ENCODE measurements around the gene ERBB4. TPM values are rescaled to one million over a fixed set of nuclear protein-coding genes. Genes with fewer than 3 reads are reported as not detected.
"Not testable (repeated sequence)": the region's sequence is repeated elsewhere in the genome, so short reads cannot be mapped to it uniquely, and the experiment has no call there.

ERBB4 gene
- total RNA-seq, 2 experiments from 2014 or later = not detected

DNA sequence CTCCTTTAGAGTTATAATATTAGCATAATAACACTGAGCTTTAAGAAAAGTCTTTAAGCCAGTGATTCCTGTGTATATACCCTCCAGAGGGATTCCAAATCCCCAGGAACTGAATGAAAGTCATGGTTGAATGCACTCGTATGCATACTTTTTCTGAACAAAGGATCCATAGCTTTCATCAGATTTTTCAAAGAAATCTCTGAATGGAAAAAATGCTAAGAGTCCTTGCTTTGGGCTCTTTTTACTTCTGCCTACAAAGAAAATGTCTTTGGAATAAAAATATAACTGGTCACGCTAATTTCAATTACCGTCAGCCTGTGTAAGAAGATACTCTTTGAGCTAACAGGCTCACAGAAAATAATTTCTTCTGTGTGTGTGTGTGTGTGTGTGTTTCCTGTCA, 939.5 kb downstream of the ERBB4 start:
- Mint-ChIP-seq H3K36me3 (ENCODE audit: low read depth) (no peaks in the 10 kb centered on the region), H3K27me3 (no peaks in the 10 kb centered on the region), H3K4me1 (ENCODE audit: low read depth) (no peaks in the 10 kb centered on the region), H3K27ac (no peak overlapping the region), H3K4me3 (no peak overlapping the region), H3K9me3 (no peaks in the 10 kb centered on the region)
- no peaks in the 10 kb centered on the region for H3K36me3 ChIP-seq (ENCODE audit: insufficient read depth, low read length)
- TF ChIP-seq, protein P1, sequence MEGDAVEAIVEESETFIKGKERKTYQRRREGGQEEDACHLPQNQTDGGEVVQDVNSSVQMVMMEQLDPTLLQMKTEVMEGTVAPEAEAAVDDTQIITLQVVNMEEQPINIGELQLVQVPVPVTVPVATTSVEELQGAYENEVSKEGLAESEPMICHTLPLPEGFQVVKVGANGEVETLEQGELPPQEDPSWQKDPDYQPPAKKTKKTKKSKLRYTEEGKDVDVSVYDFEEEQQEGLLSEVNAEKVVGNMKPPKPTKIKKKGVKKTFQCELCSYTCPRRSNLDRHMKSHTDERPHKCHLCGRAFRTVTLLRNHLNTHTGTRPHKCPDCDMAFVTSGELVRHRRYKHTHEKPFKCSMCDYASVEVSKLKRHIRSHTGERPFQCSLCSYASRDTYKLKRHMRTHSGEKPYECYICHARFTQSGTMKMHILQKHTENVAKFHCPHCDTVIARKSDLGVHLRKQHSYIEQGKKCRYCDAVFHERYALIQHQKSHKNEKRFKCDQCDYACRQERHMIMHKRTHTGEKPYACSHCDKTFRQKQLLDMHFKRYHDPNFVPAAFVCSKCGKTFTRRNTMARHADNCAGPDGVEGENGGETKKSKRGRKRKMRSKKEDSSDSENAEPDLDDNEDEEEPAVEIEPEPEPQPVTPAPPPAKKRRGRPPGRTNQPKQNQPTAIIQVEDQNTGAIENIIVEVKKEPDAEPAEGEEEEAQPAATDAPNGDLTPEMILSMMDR (IDR thresholded peaks at IDR 0.05) = no peak
- ATAC-seq (ENCODE audit: poor library complexity) (no peak), DNase-seq (no peak)
- intact Hi-C loops (cut with DNase I, micrococcal nuclease) = no loop called here
- no peaks in the 10 kb centered on the region for H3K4me1 ChIP-seq (ENCODE audit: insufficient read depth, low read length)
- H3K27ac ChIP-seq (ENCODE audit: low read depth in 1 of 2, low read length in 2 of 2) = no peak overlapping the region
- no peaks in the 10 kb centered on the region for H3K9me3 ChIP-seq (ENCODE audit: control insufficient read depth in 1 of 2, insufficient read depth in 1 of 2, low read length in 2 of 2)
- no peak overlapping the region for H3K4me3 ChIP-seq (ENCODE audit: low read length)
- CTCF ChIA-PET = no interaction called here
- POLR2A ChIA-PET = no interaction called here
- no peaks in the 10 kb centered on the region for H3K27me3 ChIP-seq (ENCODE audit: control insufficient read depth in 1 of 2, insufficient read depth in 2 of 2, low read length in 2 of 2)

DNA sequence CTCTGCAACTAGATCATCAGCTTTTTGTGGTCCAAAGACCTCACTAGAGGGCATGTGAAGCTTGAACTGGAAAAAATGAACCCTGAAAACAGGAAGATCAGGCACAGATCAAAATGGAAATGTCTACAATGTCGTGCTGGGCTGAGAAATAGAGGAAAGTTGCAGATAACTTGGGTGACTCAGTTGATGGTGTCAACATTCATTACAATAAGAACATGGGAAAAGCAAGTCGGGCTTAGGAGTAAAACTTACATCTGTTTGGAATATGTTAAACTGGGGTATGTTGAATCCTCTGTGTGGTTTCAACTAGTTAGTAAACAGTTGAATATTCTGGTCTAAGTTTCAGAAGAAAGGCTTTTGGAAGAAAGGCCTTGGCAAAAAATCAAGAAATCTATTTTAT, 940.4 kb downstream of the ERBB4 start:
- ChIA-PET CTCF (no interaction called here), POLR2A (no interaction called here)
- Histone ChIP-seq H3K4me3 (ENCODE audit: low read length) (no peak overlapping the region), H3K4me1 (ENCODE audit: insufficient read depth, low read length) (no peaks in the 10 kb centered on the region), H3K27me3 (ENCODE audit: control insufficient read depth in 1 of 2, insufficient read depth in 2 of 2, low read length in 2 of 2) (no peaks in the 10 kb centered on the region), H3K36me3 (ENCODE audit: insufficient read depth, low read length) (no peaks in the 10 kb centered on the region), H3K27ac (ENCODE audit: low read depth in 1 of 2, low read length in 2 of 2) (no peak overlapping the region), H3K9me3 (ENCODE audit: control insufficient read depth in 1 of 2, insufficient read depth in 1 of 2, low read length in 2 of 2) (no peaks in the 10 kb centered on the region)
- H3K27ac Mint-ChIP-seq = no peak overlapping the region
- no peaks in the 10 kb centered on the region for H3K36me3 Mint-ChIP-seq (ENCODE audit: low read depth)
- intact Hi-C loops (cut with DNase I, micrococcal nuclease) = no loop called here
- H3K4me1 Mint-ChIP-seq (ENCODE audit: low read depth) = no peaks in the 10 kb centered on the region
- no peaks in the 10 kb centered on the region for H3K27me3 Mint-ChIP-seq
- ATAC-seq (ENCODE audit: poor library complexity) (no peak), DNase-seq (no peak)
- H3K4me3 Mint-ChIP-seq = no peak overlapping the region
- TF ChIP-seq, protein P1 (IDR thresholded peaks at IDR 0.05) = no peak
- H3K9me3 Mint-ChIP-seq = no peaks in the 10 kb centered on the region

DNA sequence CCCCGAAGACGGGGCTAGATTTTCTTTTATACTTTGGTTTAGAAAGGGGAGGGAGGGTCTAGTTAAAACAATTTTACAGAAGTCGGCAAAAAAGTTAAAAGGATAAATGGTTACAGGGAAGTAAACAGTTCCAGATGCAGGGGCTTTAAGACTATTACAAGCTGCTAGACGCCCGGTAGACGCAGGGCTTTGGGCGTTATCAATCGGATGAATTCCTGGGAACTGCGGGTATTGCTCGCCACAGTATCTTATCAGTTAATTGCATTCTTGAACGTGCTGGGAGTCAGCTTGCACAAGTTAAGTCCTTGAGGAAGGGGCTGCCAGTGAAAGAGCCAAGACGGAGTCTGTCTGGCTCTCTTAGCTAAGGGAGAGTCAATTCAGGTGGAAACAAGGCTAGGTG, 946.6 kb downstream of the ERBB4 start:
- H3K4me3 Mint-ChIP-seq; H3K4me1 Mint-ChIP-seq (ENCODE audit: low read depth); POLR2A ChIA-PET; intact Hi-C loops (cut with DNase I, micrococcal nuclease); H3K27ac Mint-ChIP-seq; H3K4me1 ChIP-seq (ENCODE audit: insufficient read depth, low read length); H3K27me3 ChIP-seq (ENCODE audit: control insufficient read depth in 1 of 2, insufficient read depth in 2 of 2, low read length in 2 of 2); H3K4me3 ChIP-seq (ENCODE audit: low read length); H3K36me3 Mint-ChIP-seq (ENCODE audit: low read depth); DNase-seq; H3K27ac ChIP-seq (ENCODE audit: low read depth in 1 of 2, low read length in 2 of 2); H3K36me3 ChIP-seq (ENCODE audit: insufficient read depth, low read length); CTCF ChIA-PET; ATAC-seq (ENCODE audit: poor library complexity); H3K9me3 Mint-ChIP-seq; H3K9me3 ChIP-seq (ENCODE audit: control insufficient read depth in 1 of 2, insufficient read depth in 1 of 2, low read length in 2 of 2); H3K27me3 Mint-ChIP-seq: not testable (repeated sequence)

DNA sequence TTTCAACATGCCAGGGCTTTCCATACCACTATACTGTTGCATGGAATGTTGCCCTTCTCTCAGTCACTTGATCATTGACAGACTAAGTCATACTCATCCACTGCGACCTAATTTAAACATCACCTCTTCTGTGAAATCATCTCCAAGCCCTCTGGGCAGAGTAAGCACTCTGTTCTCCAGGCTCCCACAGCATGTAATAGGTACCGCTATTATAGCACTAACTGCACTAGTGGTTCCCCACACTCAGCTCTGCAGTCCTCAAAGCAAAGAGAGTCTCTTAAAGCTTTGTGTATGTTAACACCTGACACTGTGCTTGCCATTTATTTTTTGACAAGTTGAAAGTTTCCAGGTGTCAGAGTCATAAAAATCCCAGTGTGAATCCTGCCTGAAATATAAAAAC, 947.2 kb downstream of the ERBB4 start:
- Mint-ChIP-seq H3K27me3 (no peaks in the 10 kb centered on the region), H3K4me1 (ENCODE audit: low read depth) (no peaks in the 10 kb centered on the region)
- CTCF ChIA-PET = no interaction called here

More for the DNA sequence above, 947.2 kb downstream of the ERBB4 start:
- POLR2A ChIA-PET = no interaction called here
- TF ChIP-seq, protein P1 (IDR thresholded peaks at IDR 0.05) = no peak
- H3K4me3 Mint-ChIP-seq = no peak overlapping the region
- Histone ChIP-seq H3K4me1 (ENCODE audit: insufficient read depth, low read length) (no peaks in the 10 kb centered on the region), H3K9me3 (ENCODE audit: control insufficient read depth in 1 of 2, insufficient read depth in 1 of 2, low read length in 2 of 2) (no peaks in the 10 kb centered on the region), H3K27ac (ENCODE audit: low read depth in 1 of 2, low read length in 2 of 2) (no peak overlapping the region), H3K36me3 (ENCODE audit: insufficient read depth, low read length) (no peaks in the 10 kb centered on the region), H3K4me3 (ENCODE audit: low read length) (no peak overlapping the region), H3K27me3 (ENCODE audit: control insufficient read depth in 1 of 2, insufficient read depth in 2 of 2, low read length in 2 of 2) (no peaks in the 10 kb centered on the region)
- H3K36me3 Mint-ChIP-seq (ENCODE audit: low read depth) = no peaks in the 10 kb centered on the region
- ATAC-seq (ENCODE audit: poor library complexity) = no peak
- no peak for DNase-seq
- no peak overlapping the region for H3K27ac Mint-ChIP-seq
- intact Hi-C loops (cut with DNase I, micrococcal nuclease) = no loop called here
- peaks cover 3% of the 10 kb centered on the region for H3K9me3 Mint-ChIP-seq

All from CD4-positive, alpha-beta T cell (primary cell).